GM23338 (cell line): ENCODE measurements around the gene PTGDS. TPM values are rescaled to one million over a fixed set of nuclear protein-coding genes. Genes with fewer than 3 reads are reported as not detected.

Source experiments
- ATAC-seq: fragments of 200-7000 bp; cut with Tn5 transposase; 3 replicates; pipeline ENCODE4 v1.9.1; 2020
- DNase-seq: peaks from one replicate; pipeline ENCODE4 v3.0.0-alpha.2; 2015; ENCODE audit warnings: low spot score
- H2AFZ ChIP-seq: fragments of 200-600 bp; sonication (generic); 2 replicates; pipeline ENCODE4 v1.8.0; 2016; ENCODE audit warnings: antibody characterized with exemption, mild to moderate bottlenecking, moderate library complexity
- H3F3A ChIP-seq: fragments of 200-600 bp; sonication (generic); replicated peaks from 2 replicates; pipeline ENCODE4 v1.8.0; 2017; ENCODE audit warnings: antibody characterized with exemption, mixed run types, low read depth
- H3K27ac ChIP-seq: fragments of 200-600 bp; sonication (generic); 2 replicates; pipeline ENCODE4 v1.6.1; 2016; ENCODE audit warnings: low read depth
- H3K27me3 ChIP-seq: fragments of 200-600 bp; sonication (generic); 2 replicates; pipeline ENCODE4 v1.8.0; 2016; ENCODE audit warnings: mild to moderate bottlenecking, mixed run types, moderate library complexity; ENCODE audit not compliant: insufficient read depth
- H3K36me3 ChIP-seq: fragments of 200-600 bp; sonication (generic); 2 replicates; pipeline ENCODE4 v1.8.0; 2016; ENCODE audit warnings: mild to moderate bottlenecking; ENCODE audit not compliant: insufficient read depth
- H3K4me1 ChIP-seq: fragments of 200-600 bp; sonication (generic); 2 replicates; pipeline ENCODE4 v1.8.0; 2016; ENCODE audit warnings: mild to moderate bottlenecking, moderate library complexity; ENCODE audit not compliant: insufficient read depth
- H3K4me2 ChIP-seq: fragments of 200-600 bp; sonication (generic); 2 replicates; pipeline ENCODE4 v1.7.1; 2017; ENCODE audit warnings: mixed run types
- H3K4me3 ChIP-seq: fragments of 200-600 bp; sonication (generic); 2 replicates; pipeline ENCODE4 v1.6.1; 2016; ENCODE audit warnings: mixed run types
- H3K79me2 ChIP-seq: fragments of 200-600 bp; sonication (generic); replicated peaks from 2 replicates; pipeline ENCODE4 v1.8.0; 2017; ENCODE audit warnings: mild to moderate bottlenecking; ENCODE audit not compliant: insufficient read depth
- H3K9me2 ChIP-seq: fragments of 200-600 bp; sonication (generic); 2 replicates; pipeline ENCODE4 v1.8.0; 2017; ENCODE audit not compliant: insufficient read depth
- H4K20me1 ChIP-seq: fragments of 200-600 bp; sonication (generic); replicated peaks from 2 replicates; pipeline ENCODE4 v1.8.0; 2017; ENCODE audit warnings: mild to moderate bottlenecking; ENCODE audit not compliant: insufficient read depth
- H3K27ac Mint-ChIP-seq: 2 replicates; pipeline ENCODE4 v1.8.0; 2020; ENCODE audit warnings: inconsistent platforms, mild to moderate bottlenecking, moderate library complexity, mixed read lengths
- H3K27me3 Mint-ChIP-seq: 3 replicates; pipeline ENCODE4 v1.8.0; 2022; ENCODE audit warnings: low read depth, mild to moderate bottlenecking, moderate library complexity, mixed read lengths, inconsistent platforms; ENCODE audit not compliant: insufficient read depth, poor library complexity
- H3K36me3 Mint-ChIP-seq: 3 replicates; pipeline ENCODE4 v1.8.0; 2021; ENCODE audit warnings: low read depth, mild to moderate bottlenecking, inconsistent platforms, moderate library complexity, mixed read lengths
- H3K4me1 Mint-ChIP-seq: 3 replicates; pipeline ENCODE4 v1.8.0; 2020; ENCODE audit warnings: mild to moderate bottlenecking, inconsistent platforms, mixed read lengths
- H3K4me3 Mint-ChIP-seq: 3 replicates; pipeline ENCODE4 v1.8.0; 2021; ENCODE audit warnings: moderate library complexity, mild to moderate bottlenecking, inconsistent platforms, mixed read lengths
- H3K9me3 Mint-ChIP-seq: 3 replicates; pipeline ENCODE4 v1.8.0; 2020; ENCODE audit warnings: moderate library complexity, mild to moderate bottlenecking, inconsistent platforms, mixed read lengths
- CREB1 ChIP-seq: fragments of 250-450 bp; sonication (Bioruptor Pico); IDR thresholded peaks from 2 replicates; pipeline ENCODE4 v1.5.0; 2020; ENCODE audit warnings: low read depth, mild to moderate bottlenecking, moderate library complexity
- EZH2 ChIP-seq: fragments of 200-600 bp; sonication (generic); IDR thresholded peaks from one replicate; pipeline ENCODE4 v1.8.0; 2017; ENCODE audit warnings: antibody characterized with exemption, mild to moderate bottlenecking, low read depth; ENCODE audit not compliant: unreplicated experiment
- EZH2phosphoT487 ChIP-seq: fragments of 200-600 bp; sonication (generic); IDR thresholded peaks from one replicate; pipeline ENCODE4 v1.8.1; 2018; ENCODE audit warnings: antibody characterized with exemption; ENCODE audit not compliant: unreplicated experiment
- JUNB ChIP-seq: IDR thresholded peaks from one replicate; pipeline ENCODE4 v1.6.1; 2016; ENCODE audit warnings: antibody characterized with exemption; ENCODE audit not compliant: unreplicated experiment
- NANOG ChIP-seq: IDR thresholded peaks from 2 replicates; pipeline ENCODE4 v1.6.1; 2016; ENCODE audit warnings: antibody characterized with exemption, borderline replicate concordance
- POLR2AphosphoS5 ChIP-seq: IDR thresholded peaks from 2 replicates; pipeline ENCODE4 v1.6.1; 2016; ENCODE audit warnings: antibody characterized with exemption, low read depth
- ZNF114 ChIP-seq: fragments of 250-450 bp; sonication (Bioruptor Pico); IDR thresholded peaks from 2 replicates; pipeline ENCODE4 v1.5.0; 2020; ENCODE audit warnings: mild to moderate bottlenecking, moderate library complexity
- polyA plus RNA-seq: library from polyadenylated mRNA; unstranded; fragments of >200 nt; fragmentation: Nextera tagmentation; extraction: Ambion mirVana; gene quantifications from 2 replicates; pipeline ENCODE4 v1.2.1, GENCODE V29; 2016
- total RNA-seq: library from RNA; depleted of rRNA; stranded (reverse); fragments of >200 nt; shearing (Covaris generic); gene quantifications from 2 replicates; pipeline ENCODE4 v1.2.3, GENCODE V29; 2014
- TF ChIP-seq, protein P1 (sequence below): IDR thresholded peaks from one replicate; pipeline ENCODE4 v1.6.1; 2018; ENCODE audit warnings: antibody characterized with exemption; ENCODE audit not compliant: unreplicated experiment

Gene PTGDS
- total and polyA plus RNA-seq, 2 experiments from 2014 or later, result 1.9 to 3.1 TPM

DNA sequence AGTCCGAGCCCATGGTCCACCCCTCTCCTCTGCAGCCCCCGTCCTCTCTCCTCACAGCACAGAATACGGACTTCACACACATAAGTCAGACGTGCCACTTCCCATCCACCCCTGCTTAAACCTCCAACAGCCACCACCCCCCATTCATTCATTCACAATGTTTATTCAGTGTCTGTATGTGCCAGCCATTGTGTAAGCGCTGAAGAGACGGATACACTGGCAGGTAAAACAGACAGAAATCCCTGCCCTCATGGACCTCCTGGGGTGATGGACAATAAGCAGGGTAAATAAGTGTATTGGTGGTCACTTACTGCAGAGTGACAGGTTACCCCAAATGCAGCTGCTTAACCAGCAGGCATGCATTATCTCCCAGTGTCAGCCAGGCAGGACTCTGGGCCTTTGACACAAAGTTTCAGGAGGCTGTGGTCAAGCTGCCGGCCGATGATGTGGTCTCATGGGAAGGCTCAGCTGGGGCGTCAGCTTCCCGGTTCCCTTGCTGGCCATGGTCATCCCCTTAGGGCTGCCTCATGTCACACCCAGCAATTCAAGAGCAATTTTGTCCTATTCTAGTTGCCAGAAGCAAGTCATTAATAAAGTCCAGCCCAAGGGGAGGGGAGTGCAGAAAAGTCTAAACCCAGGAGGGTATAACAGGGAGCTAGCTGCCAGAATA, 13.1 kb downstream of the PTGDS start (continued):
- TF ChIP-seq, protein P1, sequence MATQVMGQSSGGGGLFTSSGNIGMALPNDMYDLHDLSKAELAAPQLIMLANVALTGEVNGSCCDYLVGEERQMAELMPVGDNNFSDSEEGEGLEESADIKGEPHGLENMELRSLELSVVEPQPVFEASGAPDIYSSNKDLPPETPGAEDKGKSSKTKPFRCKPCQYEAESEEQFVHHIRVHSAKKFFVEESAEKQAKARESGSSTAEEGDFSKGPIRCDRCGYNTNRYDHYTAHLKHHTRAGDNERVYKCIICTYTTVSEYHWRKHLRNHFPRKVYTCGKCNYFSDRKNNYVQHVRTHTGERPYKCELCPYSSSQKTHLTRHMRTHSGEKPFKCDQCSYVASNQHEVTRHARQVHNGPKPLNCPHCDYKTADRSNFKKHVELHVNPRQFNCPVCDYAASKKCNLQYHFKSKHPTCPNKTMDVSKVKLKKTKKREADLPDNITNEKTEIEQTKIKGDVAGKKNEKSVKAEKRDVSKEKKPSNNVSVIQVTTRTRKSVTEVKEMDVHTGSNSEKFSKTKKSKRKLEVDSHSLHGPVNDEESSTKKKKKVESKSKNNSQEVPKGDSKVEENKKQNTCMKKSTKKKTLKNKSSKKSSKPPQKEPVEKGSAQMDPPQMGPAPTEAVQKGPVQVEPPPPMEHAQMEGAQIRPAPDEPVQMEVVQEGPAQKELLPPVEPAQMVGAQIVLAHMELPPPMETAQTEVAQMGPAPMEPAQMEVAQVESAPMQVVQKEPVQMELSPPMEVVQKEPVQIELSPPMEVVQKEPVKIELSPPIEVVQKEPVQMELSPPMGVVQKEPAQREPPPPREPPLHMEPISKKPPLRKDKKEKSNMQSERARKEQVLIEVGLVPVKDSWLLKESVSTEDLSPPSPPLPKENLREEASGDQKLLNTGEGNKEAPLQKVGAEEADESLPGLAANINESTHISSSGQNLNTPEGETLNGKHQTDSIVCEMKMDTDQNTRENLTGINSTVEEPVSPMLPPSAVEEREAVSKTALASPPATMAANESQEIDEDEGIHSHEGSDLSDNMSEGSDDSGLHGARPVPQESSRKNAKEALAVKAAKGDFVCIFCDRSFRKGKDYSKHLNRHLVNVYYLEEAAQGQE, result no peak

DNA sequence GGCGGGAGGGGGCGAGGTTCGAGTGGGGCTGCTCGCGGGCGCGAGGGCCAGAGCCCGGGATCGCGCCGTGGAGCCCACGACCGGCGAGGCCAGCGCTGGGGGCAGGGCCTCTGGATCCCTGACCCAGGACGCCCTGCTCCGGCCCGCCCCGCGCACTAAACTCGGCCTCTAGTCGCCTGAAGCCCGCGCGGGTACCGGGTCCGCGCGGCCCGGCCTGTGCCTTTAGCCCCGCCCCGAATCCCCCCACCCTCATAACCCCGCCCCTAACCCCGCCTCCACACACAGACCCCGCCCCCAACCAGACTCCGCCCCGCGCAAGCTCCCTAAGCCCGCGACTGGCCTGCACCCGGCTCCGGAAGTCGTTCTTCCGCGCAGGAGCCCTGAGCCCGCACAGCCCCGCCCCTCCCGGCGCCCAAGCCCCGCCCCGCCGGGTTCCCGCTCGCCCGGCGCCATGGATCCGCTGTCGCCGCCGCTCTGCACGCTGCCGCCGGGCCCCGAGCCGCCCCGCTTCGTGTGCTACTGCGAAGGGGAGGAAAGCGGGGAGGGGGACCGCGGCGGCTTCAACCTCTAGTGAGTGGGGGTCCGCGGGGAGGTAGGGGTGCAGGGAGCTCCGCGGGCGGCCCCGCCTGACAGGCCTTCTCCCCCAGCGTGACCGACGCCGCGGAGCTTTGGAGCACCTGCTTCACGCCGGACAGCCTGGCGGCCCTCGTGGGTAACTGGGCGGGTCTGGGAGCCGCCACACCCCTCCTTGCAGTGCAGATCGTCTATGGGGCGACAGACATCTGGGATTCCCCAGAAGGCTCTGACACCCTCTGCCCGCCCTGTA, 14.9 kb downstream of the PTGDS start, which contains the start of gene PAXX:
PAXX (plus strand) TSS at position 430 of the 826 bp plus-strand sequence; CDS start at position 452, 22 bp downstream.
- H3K36me3 Mint-ChIP-seq, result no peaks in the 10 kb centered on the region; the same call in 2 of the 3 replicates
- H3K79me2 ChIP-seq, result no peaks in the 10 kb centered on the region
- H3K27ac ChIP-seq, result no peak within 1 kb of the TSS
- peak within 1 kb of the TSS; percentile 80 for H3K4me3 Mint-ChIP-seq
- H4K20me1 ChIP-seq, result no peaks in the 10 kb centered on the region
- H3K9me3 Mint-ChIP-seq, result peaks cover 10% of the 10 kb centered on the region
- H3K27ac Mint-ChIP-seq, result no peak within 1 kb of the TSS
- H3K36me3 ChIP-seq, result no peaks in the 10 kb centered on the region
- peak; percentile 93 for DNase-seq
- H3K27me3 ChIP-seq, result peaks cover 45% of the 10 kb centered on the region
- H3K27me3 Mint-ChIP-seq, result peaks cover 29% of the 10 kb centered on the region
- no peaks in the 10 kb centered on the region for H3K9me2 ChIP-seq
- H3K4me1 Mint-ChIP-seq, result no peaks in the 10 kb centered on the region; the same call in 2 of the 3 replicates
- H3K4me2 ChIP-seq, result peak within 1 kb of the TSS; percentile 88
- TF ChIP-seq ZNF114 (CRISPR knock-in tag) (no peak), POLR2AphosphoS5 (peak; percentile 70)
- H3F3A ChIP-seq, result no peaks in the 10 kb centered on the region
- ATAC-seq, result peak; percentile 65
- H2AFZ ChIP-seq, result no peak within 1 kb of the TSS
- H3K4me1 ChIP-seq, result peaks cover 5% of the 10 kb centered on the region; the same call in 1 of the 2 replicates
- H3K4me3 ChIP-seq, result peak within 1 kb of the TSS; percentile 86

DNA sequence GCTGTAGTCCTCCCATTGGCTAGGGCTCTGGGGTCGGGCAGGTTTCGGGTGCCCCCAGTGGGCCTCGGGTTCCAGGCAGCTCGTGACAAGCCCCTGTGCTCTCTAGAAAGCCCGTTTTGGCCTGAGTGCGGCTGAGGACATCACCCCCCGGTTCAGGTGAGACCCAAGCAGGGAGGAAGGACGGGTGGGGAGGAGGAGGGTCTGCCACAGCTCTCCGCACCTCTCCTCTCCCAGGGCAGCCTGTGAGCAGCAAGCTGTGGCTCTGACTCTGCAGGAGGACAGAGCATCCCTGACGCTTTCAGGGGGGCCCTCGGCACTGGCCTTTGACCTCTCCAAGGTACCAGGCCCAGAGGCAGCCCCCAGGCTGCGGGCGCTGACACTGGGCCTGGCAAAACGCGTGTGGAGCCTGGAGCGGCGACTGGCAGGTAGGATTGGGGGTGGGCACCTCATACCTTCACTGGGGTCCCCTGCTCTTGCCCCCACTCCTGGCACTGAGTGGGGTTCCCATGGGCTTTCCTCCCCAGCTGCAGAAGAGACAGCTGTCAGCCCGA, 15.6 kb downstream of the PTGDS start:
- Mint-ChIP-seq H3K9me3 (peaks cover 10% of the 10 kb centered on the region), H3K27me3 (peaks cover 30% of the 10 kb centered on the region), H3K4me1 (peaks cover 3% of the 10 kb centered on the region), H3K4me3 (peak overlapping the region; percentile 80), H3K27ac (no peak overlapping the region), H3K36me3 (no peaks in the 10 kb centered on the region; the same call in 2 of the 3 replicates)
- Histone ChIP-seq H3K79me2 (no peaks in the 10 kb centered on the region), H3K36me3 (no peaks in the 10 kb centered on the region), H3K9me2 (no peaks in the 10 kb centered on the region), H4K20me1 (no peaks in the 10 kb centered on the region), H3K27me3 (peaks cover 49% of the 10 kb centered on the region), H3K4me3 (peak overlapping the region; percentile 86), H2AFZ (no peak overlapping the region), H3F3A (no peaks in the 10 kb centered on the region), H3K27ac (no peak overlapping the region), H3K4me2 (peak overlapping the region; percentile 88), H3K4me1 (peaks cover 6% of the 10 kb centered on the region; the same call in 1 of the 2 replicates)
- no peak for DNase-seq
- ATAC-seq, result no peak
- no peak for TF ChIP-seq EZH2phosphoT487
- no peak for TF ChIP-seq JUNB
- TF ChIP-seq CREB1 (CRISPR knock-in tag), result no peak
- TF ChIP-seq EZH2, result no peak
- TF ChIP-seq POLR2AphosphoS5, result no peak
- TF ChIP-seq NANOG, result no peak
